Activated CD8-positive, alpha-beta memory T cell treated with anti-CD3 and anti-CD28 coated beads, Interleukin-2, amount 50 U/mL, for 1 hour (primary cell): ENCODE measurements around the gene NFIA.

ENCODE experiments used
- DNase-seq: peaks from one replicate; pipeline ENCODE4 v3.0.0-alpha.2; 2020; ENCODE audit errors: extremely low read depth

Gene NFIA

GRCh38 chr1:61152469-61153105, 70.2 kb downstream of the NFIA start:
- no peak for DNase-seq

- no peak for DNase-seq
These were observed 74.5 kb downstream of the NFIA start for GRCh38 chr1:61156576-61157467.

DNA sequence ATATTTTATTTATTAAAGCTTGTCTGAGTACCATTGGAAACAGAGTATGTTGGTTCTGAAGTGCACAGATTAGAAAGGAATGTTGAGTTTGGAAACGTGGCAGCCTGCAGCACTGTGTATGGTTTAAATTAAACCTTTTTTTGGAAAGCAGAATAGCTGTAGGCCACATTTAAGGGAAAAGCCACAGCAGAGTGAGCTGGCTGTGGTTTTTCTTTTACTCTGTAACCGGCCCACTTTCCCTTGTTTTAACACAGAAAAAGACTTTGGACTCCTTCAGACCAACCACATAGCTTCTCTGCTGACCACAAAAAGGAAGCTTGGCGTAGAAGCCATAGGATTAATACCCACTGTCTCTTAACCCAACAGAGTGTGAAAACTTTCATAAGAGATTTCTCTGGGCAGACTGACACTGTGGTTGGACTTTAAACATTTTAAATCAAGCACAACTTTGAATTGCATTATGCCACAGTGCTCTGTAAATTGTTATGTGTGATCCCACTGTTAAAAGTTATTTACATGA, 75.2 kb downstream of the NFIA start:
- DNase-seq = no peak

GRCh38 chr1:61158591-61158990, 76.2 kb downstream of the NFIA start:
- no peak for DNase-seq

DNA sequence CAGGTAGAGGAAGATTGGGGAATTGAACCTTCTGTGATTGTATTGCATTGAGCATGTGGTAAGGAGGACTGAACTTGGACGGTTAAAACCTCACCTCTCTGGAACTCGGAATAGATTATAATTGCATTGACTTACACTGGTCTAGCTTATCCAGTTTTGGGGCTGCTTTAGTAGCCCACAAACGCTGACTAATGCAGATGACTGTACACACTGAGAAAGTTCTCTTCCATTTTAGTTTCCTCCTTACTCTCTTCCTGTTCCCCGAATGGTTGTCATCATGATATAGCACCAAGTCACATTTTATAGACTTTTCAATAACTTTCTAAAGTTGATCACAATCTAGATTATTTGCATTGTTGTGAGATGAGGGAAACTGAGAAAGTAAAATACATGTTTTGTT, 78.2 kb downstream of the NFIA start:
- DNase-seq = no peak

DNA sequence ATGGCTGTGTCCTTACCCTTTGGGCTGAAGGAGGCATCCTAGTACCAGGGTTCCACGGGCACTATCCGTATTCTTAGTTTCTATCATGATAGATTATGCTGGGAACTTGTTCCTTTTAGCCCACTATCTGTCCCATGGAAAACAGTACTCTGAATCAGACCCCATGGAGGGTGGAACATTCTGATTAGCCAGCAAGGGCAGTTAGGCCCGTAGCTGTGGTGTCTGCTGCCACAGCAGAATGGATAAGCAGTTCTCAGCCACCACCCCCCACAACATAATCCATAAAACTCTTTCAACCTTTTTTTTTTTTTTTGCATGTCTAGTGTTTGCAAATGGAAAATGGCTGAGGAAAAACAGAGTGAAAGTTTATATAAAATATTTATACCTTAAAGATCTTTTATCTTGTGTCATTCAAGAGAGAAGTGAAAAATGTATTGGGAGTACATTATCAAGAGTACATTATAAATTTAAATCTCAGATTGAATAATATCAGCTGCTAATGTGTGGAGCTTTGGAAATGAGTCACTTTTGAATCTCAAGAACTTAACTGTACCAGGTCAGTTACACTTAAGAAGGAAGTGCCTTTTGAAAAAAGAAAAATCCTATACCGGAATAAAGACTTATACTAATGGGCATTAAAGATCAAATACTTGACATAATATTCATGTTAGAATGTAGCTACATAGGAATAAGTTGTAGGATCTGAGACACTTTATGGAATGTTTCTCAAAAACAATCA, 80.3 kb downstream of the NFIA start:
- no peak for DNase-seq

DNA sequence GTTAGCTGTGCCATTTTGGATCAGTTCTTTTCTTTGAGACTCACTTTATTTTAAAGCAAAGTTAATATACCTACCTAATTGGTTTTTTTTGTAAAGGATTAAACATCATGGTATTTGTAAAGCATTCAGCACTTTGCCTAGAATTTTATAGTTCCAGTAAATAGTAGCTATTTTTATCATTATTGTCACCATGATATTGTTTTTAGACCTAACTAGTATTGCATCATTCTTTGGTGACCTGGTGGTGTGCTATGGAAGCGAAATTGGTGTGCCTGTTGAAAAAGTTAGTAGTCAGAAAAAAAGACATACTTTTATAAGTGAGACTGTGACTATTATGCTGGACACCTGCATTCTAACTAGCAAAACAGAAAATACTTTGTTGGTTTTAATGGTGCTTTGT, 81.0 kb downstream of the NFIA start:
- no peak for DNase-seq

DNA sequence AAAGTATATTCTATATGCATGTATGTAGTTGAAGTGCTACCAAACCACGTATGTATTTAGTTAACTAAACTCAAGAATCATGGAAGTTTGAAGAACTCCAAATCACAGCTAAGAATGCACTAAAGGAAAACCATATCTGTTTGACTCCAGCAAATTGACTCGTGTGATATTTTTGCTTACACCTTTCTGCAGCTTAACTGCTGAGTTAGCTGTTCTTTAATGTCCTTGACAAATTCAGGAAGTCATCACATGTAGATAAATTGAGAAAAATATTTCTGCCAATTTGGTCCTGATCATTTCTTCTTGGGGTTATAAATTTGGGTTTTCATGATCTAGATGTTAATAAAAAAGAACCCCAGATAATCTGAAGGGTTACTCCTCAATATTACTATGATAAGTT, 83.0 kb downstream of the NFIA start:
- DNase-seq = no peak

DNA sequence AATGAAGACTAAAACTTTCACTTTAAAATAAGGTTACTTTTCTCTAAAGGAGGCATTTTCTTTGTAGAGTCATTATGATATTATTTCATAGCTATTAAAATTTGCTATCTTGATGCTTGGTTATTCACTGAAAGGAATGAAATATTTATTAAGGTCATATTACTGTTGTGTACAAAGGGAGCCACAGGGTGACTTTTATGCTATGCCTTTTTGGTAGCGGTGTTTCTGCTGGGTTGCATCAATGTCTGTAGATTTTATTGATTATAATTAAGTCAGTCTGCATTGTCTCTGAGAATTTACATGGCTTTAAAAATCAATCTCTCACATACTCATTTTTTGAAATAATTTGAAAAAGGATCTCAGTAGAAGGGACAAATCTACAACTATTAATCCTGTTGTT, 84.9 kb downstream of the NFIA start:
- no peak for DNase-seq

GRCh38 chr1:61169045-61169444, 86.7 kb downstream of the NFIA start:
- no peak for DNase-seq

- no peak for DNase-seq
These were observed 87.3 kb downstream of the NFIA start for GRCh38 chr1:61169634-61170033.

- DNase-seq = no peak
These were observed 88.2 kb downstream of the NFIA start for GRCh38 chr1:61170328-61171238.

GRCh38 chr1:61171346-61171745, 89.0 kb downstream of the NFIA start:
- DNase-seq = no peak

GRCh38 chr1:61171974-61172373, 89.6 kb downstream of the NFIA start:
- no peak for DNase-seq

DNA sequence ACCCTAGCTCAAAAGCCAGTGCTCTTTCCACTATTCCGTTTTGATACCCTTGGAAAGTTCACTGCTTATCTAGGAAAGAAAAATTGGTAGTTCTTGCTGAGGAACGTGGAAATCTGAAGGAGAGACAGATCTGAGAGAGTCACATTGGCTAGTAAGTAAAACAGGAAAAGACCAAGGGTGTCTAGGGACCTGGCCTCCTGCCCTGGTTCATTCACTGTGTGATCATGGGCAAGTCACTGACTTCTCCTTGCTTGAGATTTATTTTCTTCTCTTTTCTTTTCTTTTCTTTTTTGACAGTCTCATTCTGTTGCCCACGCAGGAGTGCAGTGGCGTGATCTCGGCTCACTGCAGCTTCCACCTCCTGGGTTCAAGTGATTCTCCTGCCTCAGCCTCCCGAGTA, 90.8 kb downstream of the NFIA start:
- no peak for DNase-seq

DNA sequence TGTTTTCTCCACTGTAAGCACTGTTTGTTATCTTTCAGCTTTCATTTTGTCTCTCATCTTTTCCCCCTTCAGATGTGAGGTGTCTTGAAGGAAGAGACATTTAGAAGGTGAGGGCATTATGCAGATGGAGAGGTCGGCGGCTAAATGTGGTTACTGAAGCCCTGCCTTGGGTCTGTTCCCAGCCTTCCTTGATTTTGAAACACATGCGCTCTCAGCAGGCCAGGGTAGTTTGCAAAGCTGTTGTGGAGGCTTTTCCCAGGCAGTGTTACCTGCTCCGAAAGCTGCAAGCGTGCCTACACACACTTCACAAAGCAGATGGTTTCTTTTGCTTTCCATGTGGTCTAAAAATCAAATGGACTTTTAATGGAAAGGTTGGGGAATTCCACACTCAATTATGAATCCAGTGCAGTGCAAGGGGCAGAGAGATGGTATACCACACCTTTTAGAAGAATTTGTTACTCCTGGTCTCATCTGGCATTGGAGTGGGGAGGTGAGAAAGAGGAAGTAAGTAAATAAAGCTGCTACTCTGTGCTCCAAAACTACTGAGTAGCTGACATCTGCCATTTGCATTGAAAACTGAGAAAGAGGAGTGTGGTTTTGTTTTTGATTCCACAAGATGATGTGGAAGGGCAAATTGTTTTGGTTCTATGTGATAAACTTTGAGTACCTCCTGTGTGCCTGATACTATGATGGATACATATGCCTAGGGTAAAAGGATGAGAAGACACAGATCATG, 91.9 kb downstream of the NFIA start:
- DNase-seq = no peak

- no peak for DNase-seq
These were observed 93.6 kb downstream of the NFIA start for GRCh38 chr1:61175976-61176375.

- no peak for DNase-seq
These were observed 99.0 kb downstream of the NFIA start for GRCh38 chr1:61181067-61182038.

- DNase-seq = no peak
These were observed 99.7 kb downstream of the NFIA start for GRCh38 chr1:61182049-61182448.
